NCI-H510A treated with DMSO at 0.1 percent for 48 hours (cell line): Measurements from ENCODE around the gene ZNF286A.
"Not testable (repeated sequence)": the region's sequence is repeated elsewhere in the genome, so short reads cannot be mapped to it uniquely, and the experiment has no call there.

Experiments
- DNase-seq: peaks from one replicate; lab custom pipeline; 2025; lab: John Stamatoyannopoulos, UW

ZNF286A gene

GRCh38 chr17:15699937-15700336 is 385 bp downstream of the ZNF286A start:
- DNase-seq = not testable (repeated sequence)

- not testable (repeated sequence) for DNase-seq
Measured at GRCh38 chr17:15704239-15704638, 4.7 kb downstream of the ZNF286A start.

DNA sequence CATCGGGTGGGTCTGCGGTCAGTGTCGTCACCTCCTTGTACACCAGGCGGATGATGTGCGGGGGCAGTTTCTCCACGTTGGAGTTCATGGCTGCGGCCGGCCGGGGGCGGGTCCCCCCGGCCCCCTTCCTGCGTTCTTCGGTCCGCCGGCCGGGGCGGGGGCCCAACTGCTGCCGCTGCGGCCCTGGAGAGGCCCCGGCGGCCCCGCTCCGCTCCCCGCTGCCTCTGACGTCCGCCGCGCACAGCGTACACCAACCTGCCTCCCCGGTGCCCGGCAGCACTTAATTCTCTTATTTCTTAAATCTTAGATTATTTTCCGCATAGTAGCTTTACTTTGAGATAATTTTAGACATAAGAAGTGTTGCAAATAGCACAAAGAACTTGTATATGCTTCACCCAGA is 5.3 kb downstream of the ZNF286A start:
- DNase-seq = not testable (repeated sequence)

GRCh38 chr17:15708879-15709278 is 9.3 kb downstream of the ZNF286A start:
- DNase-seq = not testable (repeated sequence)

GRCh38 chr17:15716601-15717563 is 17.3 kb downstream of the ZNF286A start:
- not testable (repeated sequence) for DNase-seq

GRCh38 chr17:15730535-15730934 is 31.0 kb downstream of the ZNF286A start:
- not testable (repeated sequence) for DNase-seq

- not testable (repeated sequence) for DNase-seq
Measured at GRCh38 chr17:15731900-15732299, 32.3 kb downstream of the ZNF286A start, which contains the start of gene TBC1D26. Gene TBC1D26, plus strand, starts transcription at chr17:15732283. Its CDS starts 3,066 bp downstream, at chr17:15735349.

DNA sequence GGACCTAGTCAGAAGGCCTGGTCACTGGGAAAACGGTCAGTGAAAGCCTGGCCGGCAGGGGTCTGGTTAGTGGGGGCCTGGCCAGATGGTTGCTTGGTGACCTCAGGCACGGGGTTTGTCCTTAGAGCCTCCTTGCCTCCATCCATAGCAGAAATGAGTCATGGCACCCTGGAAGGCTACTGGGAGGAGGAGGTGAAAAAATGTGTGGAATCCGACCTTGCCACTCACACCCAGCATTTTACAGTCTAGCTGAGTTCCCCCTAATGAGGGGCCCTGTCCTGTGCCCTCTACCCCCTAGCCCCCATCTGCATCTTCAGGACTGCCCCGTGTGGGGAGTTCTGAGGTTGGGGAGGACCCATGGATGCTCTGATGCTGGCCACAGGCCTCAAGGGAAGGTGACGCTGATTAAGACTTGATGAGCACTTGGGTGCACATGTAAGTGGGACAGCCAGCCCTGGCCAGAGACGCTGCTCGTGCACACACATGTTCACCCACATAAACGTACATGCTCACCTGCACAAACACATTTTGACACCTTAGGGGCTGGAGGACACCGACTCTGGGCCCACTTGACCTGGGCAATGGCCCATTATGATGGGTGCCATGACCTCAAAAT is 33.7 kb downstream of the ZNF286A start:
- not testable (repeated sequence) for DNase-seq

- not testable (repeated sequence) for DNase-seq
Measured at GRCh38 chr17:15736578-15736977, 37.0 kb downstream of the ZNF286A start.

DNA sequence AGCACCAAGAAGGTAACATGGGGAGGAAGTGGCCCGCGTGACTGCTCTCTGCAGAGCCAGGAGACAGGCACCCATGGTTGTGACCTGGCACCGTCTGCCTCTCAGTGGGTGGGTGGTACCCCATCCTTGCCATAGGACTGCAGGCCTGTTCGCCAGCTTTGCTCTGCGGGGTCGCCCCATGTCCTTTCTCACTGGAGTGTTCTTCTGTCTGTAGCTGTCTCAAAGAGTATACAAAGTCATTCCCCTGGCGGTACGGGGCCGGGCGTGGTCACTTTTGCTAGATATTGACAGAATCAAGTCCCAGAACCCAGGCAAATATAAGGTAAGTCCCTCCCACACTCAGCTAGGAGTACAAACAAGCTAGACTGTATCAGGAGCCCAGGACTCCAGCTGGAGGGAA is 38.5 kb downstream of the ZNF286A start:
- no peak for DNase-seq

DNA sequence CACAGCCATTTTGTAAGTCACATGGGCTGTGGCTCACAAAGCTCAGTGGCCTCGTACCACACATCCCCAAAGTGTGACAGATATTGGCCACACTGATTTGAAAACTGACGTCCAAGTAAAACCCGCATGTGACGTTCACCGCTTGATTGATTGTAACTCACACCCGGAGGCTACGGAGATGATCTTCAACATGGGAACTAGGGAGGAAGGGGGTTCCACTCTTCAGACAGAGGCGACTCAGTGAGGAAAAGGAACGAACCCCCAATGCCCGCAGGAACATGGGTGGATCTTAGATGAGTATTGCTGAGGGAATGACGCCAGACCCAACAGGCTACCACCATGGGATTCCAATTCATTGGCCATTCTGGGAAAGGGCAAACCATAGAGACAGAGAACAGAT is 39.7 kb downstream of the ZNF286A start:
- DNase-seq = not testable (repeated sequence)

- DNase-seq = not testable (repeated sequence)
Measured at GRCh38 chr17:15740041-15740440, 40.5 kb downstream of the ZNF286A start.

- DNase-seq = no peak
Measured at GRCh38 chr17:15740570-15741120, 41.1 kb downstream of the ZNF286A start.

GRCh38 chr17:15741624-15742023 is 42.1 kb downstream of the ZNF286A start:
- DNase-seq = no peak

- no peak for DNase-seq
Measured at GRCh38 chr17:15742051-15742795, 42.7 kb downstream of the ZNF286A start.

GRCh38 chr17:15742921-15743320 is 43.4 kb downstream of the ZNF286A start:
- DNase-seq = no peak

DNA sequence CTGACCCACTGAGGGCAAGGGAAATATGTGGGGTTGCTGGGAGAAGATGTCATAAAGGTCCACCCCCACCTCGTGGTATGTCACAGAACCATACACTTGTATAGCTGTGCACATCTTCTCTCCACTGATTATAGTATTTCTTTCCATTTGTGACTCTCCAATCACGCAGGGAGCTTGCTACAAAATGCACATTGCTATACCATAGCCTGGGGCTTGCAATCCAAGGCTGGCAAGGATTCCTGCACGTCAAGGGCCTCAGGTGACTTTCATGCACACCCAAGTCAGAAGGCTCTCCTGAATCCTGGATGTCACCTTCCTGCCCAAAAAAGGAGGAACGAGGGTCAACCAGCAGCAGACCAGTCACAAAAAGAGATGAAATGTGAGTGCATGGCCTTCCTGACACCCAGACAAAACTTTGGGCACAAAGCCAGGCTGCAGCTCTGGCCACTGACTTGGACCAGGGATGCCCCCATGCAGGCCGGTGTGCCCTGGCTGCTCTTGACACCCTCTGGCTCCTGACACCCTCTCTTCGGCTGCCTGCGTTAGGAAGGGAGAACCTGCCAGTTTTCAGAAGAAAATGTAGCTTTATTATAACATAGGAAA is 44.6 kb downstream of the ZNF286A start:
- no peak for DNase-seq

- DNase-seq = no peak
Measured at GRCh38 chr17:15744885-15745284, 45.3 kb downstream of the ZNF286A start.

DNA sequence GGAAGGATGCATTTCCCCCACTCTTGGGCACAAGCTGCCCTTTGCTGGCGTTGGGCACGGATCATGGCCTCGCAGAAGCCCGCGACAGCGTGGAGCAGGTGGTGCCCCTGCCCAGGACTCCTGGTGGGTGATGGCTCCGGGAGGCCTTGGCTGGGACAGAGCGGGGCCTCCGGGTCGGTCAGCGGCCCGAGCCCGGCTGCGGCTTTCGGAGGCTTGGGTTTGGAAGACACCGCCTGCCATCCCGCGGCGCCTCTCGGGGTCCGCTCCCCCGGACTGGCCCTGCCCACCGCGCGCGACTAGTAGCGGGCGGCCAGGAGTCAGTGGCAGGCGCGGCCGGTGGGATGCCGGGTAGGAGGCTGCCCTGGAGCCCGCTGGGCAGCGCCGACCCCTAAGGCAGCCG is 49.9 kb downstream of the ZNF286A start:
- DNase-seq = not testable (repeated sequence)

DNA sequence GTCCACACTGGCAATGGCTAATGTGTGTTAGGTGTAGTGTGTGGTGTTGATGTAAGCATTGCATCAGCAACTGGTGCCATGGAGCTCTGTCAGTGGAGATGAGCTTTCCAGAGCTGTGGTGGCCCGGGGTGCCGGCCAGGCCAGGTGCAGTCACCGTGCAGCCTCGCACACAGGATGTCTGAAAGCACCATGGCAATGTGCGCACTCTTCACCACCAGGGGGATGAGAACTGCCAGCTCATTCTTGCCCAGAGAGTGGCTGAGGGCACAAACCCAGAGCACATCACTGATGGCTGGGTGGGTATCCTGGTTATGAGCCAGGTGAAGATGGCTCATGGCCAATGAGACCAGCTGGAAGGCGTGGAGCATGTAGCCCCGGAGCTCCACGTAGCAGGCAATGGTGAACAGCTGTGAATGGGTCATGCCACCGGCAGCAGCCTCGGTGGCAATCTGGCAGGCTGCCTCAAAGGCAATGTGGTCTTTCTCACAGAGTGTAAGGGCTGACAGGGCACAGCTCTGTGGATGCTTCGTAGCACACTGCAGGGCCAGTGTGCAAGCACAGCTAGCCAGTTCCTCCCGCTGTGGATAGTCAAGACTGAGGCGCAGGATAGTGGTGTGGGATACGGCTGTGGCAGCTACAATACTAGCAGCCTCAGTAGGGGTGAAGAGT is 69.4 kb downstream of the ZNF286A start:
- DNase-seq = not testable (repeated sequence)
